ENCODE measurements around the gene REG1A. TPM values are rescaled to one million over a fixed set of nuclear protein-coding genes. Genes with fewer than 3 reads are reported as not detected.

The REG1A gene
- total RNA-seq = 10 to 100 TPM in 1 of 6 donors, 1 to 10 TPM in 1, not detected in 4; 5.7 to 12.0 TPM

GRCh38 chr2:79120194-79120713, at the start of gene REG1A:
Gene REG1A (plus strand): TSS chr2:79120488. CDS start chr2:79120862, 374 bp downstream.
- WGBS, 2 donors = 67 to 89% methylated on average over 6 of the region's 6 CpGs
- Histone ChIP-seq H3K36me3 (no peaks in the 10 kb centered on the region), H3K4me3 (no peak within 1 kb of the TSS), H3K27me3 (no peaks in the 10 kb centered on the region), H3K9me3 (no peaks in the 10 kb centered on the region), H3K4me1 (no peaks in the 10 kb centered on the region), H3K27ac (no peak within 1 kb of the TSS)
- DNase-seq (no peak), ATAC-seq (ENCODE audit: low FRiP score in 2 of 2) (no peak)
- TF ChIP-seq CTCF (IDR thresholded peaks at IDR 0.05) = no peak
- no peak for TF ChIP-seq POLR2A (IDR thresholded peaks at IDR 0.05)
- no peak for TF ChIP-seq POLR2AphosphoS5 (IDR thresholded peaks at IDR 0.05)
- no peak for TF ChIP-seq EP300 (IDR thresholded peaks at IDR 0.05)

GRCh38 chr2:79071078-79071477, 49.2 kb upstream of the REG1A start:
- no peaks in the 10 kb centered on the region for H3K36me3 ChIP-seq
- no peak for ATAC-seq (ENCODE audit: low FRiP score in 2 of 2)
- no peak for DNase-seq
- H3K9me3 ChIP-seq = no peaks in the 10 kb centered on the region
- no peaks in the 10 kb centered on the region for H3K4me1 ChIP-seq
- TF ChIP-seq EP300 (IDR thresholded peaks at IDR 0.05) (no peak), POLR2A (IDR thresholded peaks at IDR 0.05) (no peak), POLR2AphosphoS5 (IDR thresholded peaks at IDR 0.05) (no peak), CTCF (IDR thresholded peaks at IDR 0.05) (no peak)
- no peak overlapping the region for H3K27ac ChIP-seq
- no peak overlapping the region for H3K4me3 ChIP-seq
- no peaks in the 10 kb centered on the region for H3K27me3 ChIP-seq
- 66 to 72% methylated on average over 2 of the region's 2 CpGs for WGBS, 2 donors

- no peak for TF ChIP-seq POLR2A (IDR thresholded peaks at IDR 0.05)
- TF ChIP-seq CTCF (IDR thresholded peaks at IDR 0.05) = no peak
- no peak for TF ChIP-seq EP300 (IDR thresholded peaks at IDR 0.05)
- TF ChIP-seq POLR2AphosphoS5 (IDR thresholded peaks at IDR 0.05) = no peak
- ATAC-seq (ENCODE audit: low FRiP score in 2 of 2) = no peak
Observed at GRCh38 chr2:79082987-79083386, 37.3 kb upstream of the REG1A start.

GRCh38 chr2:79083597-79084251, 36.6 kb upstream of the REG1A start:
- Histone ChIP-seq H3K27ac (no peak overlapping the region), H3K4me1 (no peaks in the 10 kb centered on the region), H3K27me3 (no peaks in the 10 kb centered on the region), H3K4me3 (no peak overlapping the region), H3K36me3 (no peaks in the 10 kb centered on the region), H3K9me3 (no peaks in the 10 kb centered on the region)
- DNase-seq (no peak), ATAC-seq (ENCODE audit: low FRiP score in 2 of 2) (no peak)
- TF ChIP-seq POLR2A (IDR thresholded peaks at IDR 0.05) = no peak
- no peak for TF ChIP-seq CTCF (IDR thresholded peaks at IDR 0.05)
- TF ChIP-seq EP300 (IDR thresholded peaks at IDR 0.05) = no peak
- TF ChIP-seq POLR2AphosphoS5 (IDR thresholded peaks at IDR 0.05) = no peak

More at GRCh38 chr2:79082987-79083386, 37.3 kb upstream of the REG1A start:
- H3K4me1 ChIP-seq = no peaks in the 10 kb centered on the region
- WGBS, 2 donors = 83% methylated on average over 4 to 5 of the region's 5 CpGs
- no peaks in the 10 kb centered on the region for H3K9me3 ChIP-seq
- H3K36me3 ChIP-seq = no peaks in the 10 kb centered on the region
- H3K27me3 ChIP-seq = no peaks in the 10 kb centered on the region
- no peak overlapping the region for H3K4me3 ChIP-seq
- no peak for DNase-seq
- no peak overlapping the region for H3K27ac ChIP-seq
